K562 (cell line): ENCODE data around the gene ACKR2. TPM values are rescaled to one million over a fixed set of nuclear protein-coding genes. Genes with fewer than 3 reads are reported as not detected.

ENCODE experiments used
- CBX1 ChIP-seq: sonication (generic); IDR thresholded peaks from 2 replicates; pipeline ENCODE4 v1.6.1; 2016; ENCODE audit warnings: antibody characterized with exemption, low read depth, mild to moderate bottlenecking
- COPS2 ChIP-seq: fragments of 450-650 bp; conservative IDR thresholded peaks from 2 replicates; pipeline ENCODE4 v1.6.1; 2016; ENCODE audit warnings: mild to moderate bottlenecking, moderate library complexity
- DMBX1 ChIP-seq: fragments of 250-450 bp; sonication (Bioruptor Pico); IDR thresholded peaks from 2 replicates; pipeline ENCODE4 v1.8.0; 2022; ENCODE audit warnings: inconsistent platforms, mild to moderate bottlenecking, moderate library complexity, borderline replicate concordance
- GATA2 ChIP-seq: sonication (generic); formaldehyde crosslinking; IDR thresholded peaks from 2 replicates; pipeline ENCODE4 v1.4.0; 2020; ENCODE audit warnings: mild to moderate bottlenecking, missing genetic modification reagents
- MYC ChIP-seq, 2 experiments: fragments of 250-450 bp in 1 of 2; sonication (Bioruptor Pico) in 1 of 2; IDR thresholded peaks; 2 replicates each; pipeline versions ENCODE4 v1.5.1 to v1.6.1; 2012 to 2021; ENCODE audit warnings: low read depth in 2 of 2, borderline replicate concordance in 1 of 2, improper control_type of control experiment in 1 of 2, low read length in 1 of 2, mild to moderate bottlenecking in 1 of 2, moderate library complexity in 1 of 2
- NR2C2 ChIP-seq, 2 experiments: fragments of 200-800 bp in 1 of 2; sonication (Bioruptor generic) in 1 of 2; sonication (generic) in 1 of 2; formaldehyde crosslinking in 1 of 2; IDR thresholded peaks; 2 replicates each; pipeline versions ENCODE4 v1.6.1 to v1.8.0; 2016 to 2022; ENCODE audit warnings: mild to moderate bottlenecking in 1 of 2, missing compliant biosample characterization in 1 of 2, missing genetic modification characterization in 1 of 2, missing genetic modification reagents in 1 of 2
- NRF1 ChIP-seq, 2 experiments: fragments of 450-650 bp; IDR thresholded peaks in 1 of 2; conservative IDR thresholded peaks in 1 of 2; 2 replicates each; pipeline ENCODE4 v1.6.1; 2014; ENCODE audit warnings: mild to moderate bottlenecking in 2 of 2
- RBM17 ChIP-seq: fragments of 200-400 bp; formaldehyde crosslinking; IDR thresholded peaks from 2 replicates; pipeline ENCODE4 v1.6.1; 2017; ENCODE audit warnings: low read depth, mild to moderate bottlenecking, low read length, borderline replicate concordance
- RBM22 ChIP-seq: fragments of 200-400 bp; formaldehyde crosslinking; IDR thresholded peaks from 2 replicates; pipeline ENCODE4 v1.6.1; 2018; ENCODE audit warnings: low read length, low read depth; ENCODE audit not compliant: poor library complexity, severe bottlenecking
- RCOR1 ChIP-seq, 2 experiments: IDR thresholded peaks; 2 replicates each; pipeline ENCODE4 v1.6.1; 2012; ENCODE audit warnings: low read depth in 2 of 2, low read length in 2 of 2, borderline replicate concordance in 1 of 2, improper control_type of control experiment in 1 of 2
- SAFB2 ChIP-seq: fragments of 200-400 bp; formaldehyde crosslinking; IDR thresholded peaks from 2 replicates; pipeline ENCODE4 v1.6.1; 2018; ENCODE audit warnings: borderline replicate concordance, low read length, low read depth, moderate library complexity; ENCODE audit not compliant: severe bottlenecking
- YY1 ChIP-seq, 3 experiments: IDR thresholded peaks; 2 replicates each; pipeline ENCODE4 v1.6.1; 2011; ENCODE audit warnings: low read length in 2 of 3, mild to moderate bottlenecking in 2 of 3, moderate library complexity in 2 of 3, borderline replicate concordance in 1 of 3, control low read depth in 1 of 3, low read depth in 1 of 3; ENCODE audit not compliant: insufficient read depth in 3 of 3, insufficient replicate concordance in 2 of 3, control insufficient read depth in 1 of 3, insufficient read length in 1 of 3; ENCODE audit errors: extremely low read depth in 1 of 3
- polyA plus RNA-seq, 8 experiments: library from polyadenylated mRNA; depleted of rRNA in 4 of 8; stranded (reverse) in 5 of 8; unstranded in 3 of 8; fragments of >200 nt; fragmentation: Nextera tagmentation in 2 of 8; fragmentation: Illumina TruSeq in 1 of 8; extraction: Ambion mirVana in 2 of 8; extraction: Trizol in 1 of 8; gene quantifications; 2 replicates each; pipeline versions ENCODE4 v1.2.1 to v1.2.3, GENCODE V29; 2011 to 2014; ENCODE audit warnings: inconsistent platforms in 1 of 8, missing spikeins in 1 of 8
- total RNA-seq, 7 experiments: library from RNA; depleted of rRNA in 6 of 7; stranded (reverse); fragments of >200 nt in 6 of 7; fragmentation: Illumina TruSeq in 2 of 7; extraction: Trizol in 2 of 7; gene quantifications; 2 replicates each; pipeline versions ENCODE4 v1.2.1 to v1.2.3, GENCODE V29; 2011 to 2021; ENCODE audit warnings: low replicate concordance in 1 of 7
- TF ChIP-seq, protein P1 (sequence below): IDR thresholded peaks from 2 replicates; pipeline ENCODE4 v1.6.1; 2011; ENCODE audit warnings: borderline replicate concordance, low read depth, mild to moderate bottlenecking, moderate library complexity, low read length; ENCODE audit not compliant: insufficient read depth, poor library complexity, severe bottlenecking
- TF ChIP-seq, protein P2 (sequence below): sonication (generic); formaldehyde crosslinking; IDR thresholded peaks from 2 replicates; pipeline ENCODE4 v1.8.1; 2023; ENCODE audit warnings: mild to moderate bottlenecking, missing genetic modification reagents

The ACKR2 gene
- total and polyA plus RNA-seq, 9 of the 15 experiments (the other 6 are each of a cell fraction or from before 2014, with no cell fraction given), result 0.03 to 0.69 (median 0.25) TPM; not detected in 1

DNA sequence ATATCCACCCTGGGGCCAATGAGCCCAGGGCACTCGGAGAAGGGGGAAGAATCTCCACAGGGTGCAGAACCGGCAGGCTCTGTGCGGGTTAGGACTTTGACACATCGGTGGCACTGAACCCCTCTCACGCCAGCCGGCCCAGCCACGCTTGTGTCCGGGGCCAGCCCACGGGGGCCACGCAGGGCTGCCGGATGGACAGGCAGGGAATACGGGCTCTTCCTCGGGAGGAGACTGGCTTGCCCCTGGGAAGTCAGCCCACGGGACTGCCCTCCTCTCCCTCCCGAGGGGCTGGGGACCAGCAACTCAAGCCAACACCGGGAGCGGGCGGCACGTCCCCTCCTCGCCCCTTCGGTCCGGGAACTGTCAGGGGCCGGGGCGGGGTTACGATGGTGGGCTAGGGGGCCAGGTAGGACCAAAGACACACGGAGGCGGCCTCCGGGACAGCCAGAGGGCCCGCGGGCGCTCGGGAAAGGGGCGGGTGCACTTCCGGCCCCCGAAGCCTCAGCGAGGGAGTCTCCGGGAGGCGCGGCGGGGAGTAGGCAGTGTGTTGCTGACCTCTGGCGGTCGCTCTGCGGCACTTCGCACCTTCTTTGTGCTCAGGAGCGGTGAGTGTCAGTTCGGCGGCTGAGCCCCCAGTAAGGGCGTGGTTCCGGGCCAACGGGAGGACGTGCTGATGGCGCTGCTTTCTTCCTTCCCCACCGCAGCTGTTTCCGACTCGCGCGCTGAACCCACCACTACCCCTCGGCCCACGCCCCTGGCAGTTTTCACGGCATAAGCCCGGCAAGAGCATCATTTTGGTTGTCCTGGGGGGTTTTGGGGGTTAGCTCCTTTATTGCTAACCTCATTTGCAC lies 71.6 kb downstream of the ACKR2 start (continued):
- TF ChIP-seq, protein P1, sequence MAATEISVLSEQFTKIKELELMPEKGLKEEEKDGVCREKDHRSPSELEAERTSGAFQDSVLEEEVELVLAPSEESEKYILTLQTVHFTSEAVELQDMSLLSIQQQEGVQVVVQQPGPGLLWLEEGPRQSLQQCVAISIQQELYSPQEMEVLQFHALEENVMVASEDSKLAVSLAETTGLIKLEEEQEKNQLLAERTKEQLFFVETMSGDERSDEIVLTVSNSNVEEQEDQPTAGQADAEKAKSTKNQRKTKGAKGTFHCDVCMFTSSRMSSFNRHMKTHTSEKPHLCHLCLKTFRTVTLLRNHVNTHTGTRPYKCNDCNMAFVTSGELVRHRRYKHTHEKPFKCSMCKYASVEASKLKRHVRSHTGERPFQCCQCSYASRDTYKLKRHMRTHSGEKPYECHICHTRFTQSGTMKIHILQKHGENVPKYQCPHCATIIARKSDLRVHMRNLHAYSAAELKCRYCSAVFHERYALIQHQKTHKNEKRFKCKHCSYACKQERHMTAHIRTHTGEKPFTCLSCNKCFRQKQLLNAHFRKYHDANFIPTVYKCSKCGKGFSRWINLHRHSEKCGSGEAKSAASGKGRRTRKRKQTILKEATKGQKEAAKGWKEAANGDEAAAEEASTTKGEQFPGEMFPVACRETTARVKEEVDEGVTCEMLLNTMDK, result peak; percentile 42
- TF ChIP-seq, protein P2, sequence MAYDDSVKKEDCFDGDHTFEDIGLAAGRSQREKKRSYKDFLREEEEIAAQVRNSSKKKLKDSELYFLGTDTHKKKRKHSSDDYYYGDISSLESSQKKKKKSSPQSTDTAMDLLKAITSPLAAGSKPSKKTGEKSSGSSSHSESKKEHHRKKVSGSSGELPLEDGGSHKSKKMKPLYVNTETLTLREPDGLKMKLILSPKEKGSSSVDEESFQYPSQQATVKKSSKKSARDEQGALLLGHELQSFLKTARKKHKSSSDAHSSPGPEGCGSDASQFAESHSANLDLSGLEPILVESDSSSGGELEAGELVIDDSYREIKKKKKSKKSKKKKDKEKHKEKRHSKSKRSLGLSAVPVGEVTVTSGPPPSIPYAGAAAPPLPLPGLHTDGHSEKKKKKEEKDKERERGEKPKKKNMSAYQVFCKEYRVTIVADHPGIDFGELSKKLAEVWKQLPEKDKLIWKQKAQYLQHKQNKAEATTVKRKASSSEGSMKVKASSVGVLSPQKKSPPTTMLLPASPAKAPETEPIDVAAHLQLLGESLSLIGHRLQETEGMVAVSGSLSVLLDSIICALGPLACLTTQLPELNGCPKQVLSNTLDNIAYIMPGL (CRISPR knock-in tag), result no peak
- TF ChIP-seq NR2C2 (CRISPR knock-in tag; IDR thresholded peaks at IDR 0.05), result 0 out of 2 replicates have a peak, but pooled peaks have one; percentile 36
- TF ChIP-seq NR2C2 (tag; IDR thresholded peaks at IDR 0.05), result no peak
- TF ChIP-seq NRF1 (conservative IDR thresholded peaks at IDR 0.05 in 1 of 2, IDR thresholded peaks at IDR 0.05 in 1 of 2), result peak; percentile 46 to 50
- no peak for TF ChIP-seq COPS2
- peak; percentile 26 for TF ChIP-seq RBM22
- TF ChIP-seq CBX1, result 0 out of 2 replicates have a peak, but pooled peaks have one; percentile 5
- TF ChIP-seq GATA2 (CRISPR knock-in tag), result no peak
- TF ChIP-seq YY1 (IDR thresholded peaks at IDR 0.05; ENCODE audit: borderline replicate concordance in 1 of 3, control insufficient read depth in 1 of 3, extremely low read depth in 1 of 3, insufficient read depth in 3 of 3, insufficient read length in 1 of 3, insufficient replicate concordance in 2 of 3, low read depth in 1 of 3, low read length in 2 of 3), result peak in 2 of 3 experiments; percentile 56 to 57
- no peak for TF ChIP-seq SAFB2
- 0 out of 2 replicates have a peak, but pooled peaks have one; percentile 27 for TF ChIP-seq DMBX1 (CRISPR knock-in tag)
- TF ChIP-seq RBM17, result no peak
- TF ChIP-seq MYC (IDR thresholded peaks at IDR 0.05; ENCODE audit: low read depth, low read length), result peak; percentile 60; the same call in 1 of the 2 replicates
- no peak for TF ChIP-seq MYC (CRISPR knock-in tag; IDR thresholded peaks at IDR 0.05; ENCODE audit: borderline replicate concordance, low read depth)
- TF ChIP-seq RCOR1 (IDR thresholded peaks at IDR 0.05; ENCODE audit: borderline replicate concordance in 1 of 2, low read depth in 2 of 2, low read length in 2 of 2), result peak in 1 of 2 experiments; percentile 82; a peak in 2 of 4 replicates
